SK-N-SH treated with all-trans-retinoic acid at 6 μM for 48 hours (cell line): ENCODE measurements around the gene BPIFB6.
"Not testable (repeated sequence)": the region's sequence is repeated elsewhere in the genome, so short reads cannot be mapped to it uniquely, and the experiment has no call there.

ENCODE experiments used
- ATAC-seq: fragments of 200-7000 bp; cut with Tn5 transposase; 3 replicates; pipeline ENCODE4 v1.9.1; 2020; ENCODE audit warnings: mild to moderate bottlenecking, moderate library complexity
- ARNTL ChIP-seq: fragments of 450-650 bp; formaldehyde crosslinking; IDR thresholded peaks from 2 replicates; pipeline ENCODE4 v1.5.0; 2020; ENCODE audit warnings: low read depth, mild to moderate bottlenecking, moderate library complexity, borderline replicate concordance
- BACH2 ChIP-seq: fragments of 250-450 bp; sonication (Bioruptor Pico); IDR thresholded peaks from 2 replicates; pipeline ENCODE4 v1.9.0; 2021; ENCODE audit warnings: mild to moderate bottlenecking, borderline replicate concordance
- ESRRG ChIP-seq: fragments of 250-450 bp; sonication (Bioruptor Pico); IDR thresholded peaks from 2 replicates; pipeline ENCODE4 v1.6.1; 2021; ENCODE audit warnings: mild to moderate bottlenecking
- ISL1 ChIP-seq: fragments of 250-450 bp; sonication (Bioruptor Pico); IDR thresholded peaks from 2 replicates; pipeline ENCODE4 v2.1.2; 2022; ENCODE audit warnings: mild to moderate bottlenecking, moderate library complexity
- OSR1 ChIP-seq: fragments of 250-450 bp; sonication (Bioruptor Pico); IDR thresholded peaks from 2 replicates; pipeline ENCODE4 v1.8.0; 2022; ENCODE audit warnings: moderate library complexity, mild to moderate bottlenecking, inconsistent platforms
- POU6F1 ChIP-seq: fragments of 250-450 bp; sonication (Bioruptor Pico); IDR thresholded peaks from 2 replicates; pipeline ENCODE4 v1.8.0; 2021; ENCODE audit warnings: low read depth, mild to moderate bottlenecking, moderate library complexity, borderline replicate concordance
- PPARA ChIP-seq: fragments of 250-450 bp; sonication (Bioruptor Pico); IDR thresholded peaks from 2 replicates; pipeline ENCODE4 v1.5.0; 2020; ENCODE audit warnings: mild to moderate bottlenecking, borderline replicate concordance
- SNAI2 ChIP-seq: fragments of 250-450 bp; sonication (Bioruptor Pico); IDR thresholded peaks from 2 replicates; pipeline ENCODE4 v1.5.0; 2020; ENCODE audit warnings: mild to moderate bottlenecking, moderate library complexity
- TCF4 ChIP-seq: fragments of 250-450 bp; sonication (Bioruptor Pico); IDR thresholded peaks from 2 replicates; pipeline ENCODE4 v1.8.0; 2021; ENCODE audit warnings: mild to moderate bottlenecking, moderate library complexity, borderline replicate concordance
- TSHZ2 ChIP-seq: fragments of 250-450 bp; sonication (Bioruptor Pico); IDR thresholded peaks from 2 replicates; pipeline ENCODE4 v1.5.0; 2020; ENCODE audit warnings: mild to moderate bottlenecking, moderate library complexity
- ZC3H10 ChIP-seq: fragments of 250-450 bp; sonication (Bioruptor Pico); IDR thresholded peaks from 2 replicates; pipeline ENCODE4 v1.5.1; 2021; ENCODE audit warnings: mild to moderate bottlenecking, moderate library complexity
- ZFP30 ChIP-seq: fragments of 450-650 bp; formaldehyde crosslinking; IDR thresholded peaks from 2 replicates; pipeline ENCODE4 v1.5.0; 2022; ENCODE audit warnings: mild to moderate bottlenecking, moderate library complexity
- ZNF565 ChIP-seq: fragments of 450-650 bp; formaldehyde crosslinking; conservative IDR thresholded peaks from 2 replicates; pipeline ENCODE4 v1.5.0; 2020; ENCODE audit warnings: low read depth, mild to moderate bottlenecking, moderate library complexity
- ZNF70 ChIP-seq: fragments of 450-650 bp; formaldehyde crosslinking; IDR thresholded peaks from 2 replicates; pipeline ENCODE4 v1.5.0; 2020; ENCODE audit warnings: mild to moderate bottlenecking, moderate library complexity
- ZNF8 ChIP-seq: fragments of 450-650 bp; formaldehyde crosslinking; IDR thresholded peaks from 2 replicates; pipeline ENCODE4 v1.5.0; 2020; ENCODE audit warnings: mild to moderate bottlenecking, moderate library complexity
- TF ChIP-seq, protein P1 (sequence below): fragments of 250-450 bp; sonication (Bioruptor Pico); IDR thresholded peaks from 2 replicates; pipeline ENCODE4 v1.5.1; 2020; ENCODE audit warnings: low read depth, mild to moderate bottlenecking, moderate library complexity

The BPIFB6 gene

GRCh38 chr20:33038243-33038642 is 6.8 kb downstream of the BPIFB6 start:
- TF ChIP-seq PPARA: no peak
- no peak for ATAC-seq

GRCh38 chr20:33042430-33042829 is 11.0 kb downstream of the BPIFB6 start:
- TF ChIP-seq POU6F1 (CRISPR knock-in tag) (no peak), ARNTL (CRISPR knock-in tag) (no peak), PPARA (no peak), ZFP30 (CRISPR knock-in tag) (no peak), ZC3H10 (CRISPR knock-in tag) (no peak)
- TF ChIP-seq, all 23 proteins: peak for 0
- ATAC-seq: no peak

GRCh38 chr20:33042983-33043730 is 11.7 kb downstream of the BPIFB6 start:
- TF ChIP-seq TCF4 (CRISPR knock-in tag) (no peak), POU6F1 (CRISPR knock-in tag) (no peak), ISL1 (no peak), ESRRG (CRISPR knock-in tag) (no peak), ZNF8 (CRISPR knock-in tag) (no peak), ZNF565 (no peak), TSHZ2 (CRISPR knock-in tag) (no peak), ZNF70 (CRISPR knock-in tag) (no peak), BACH2 (no peak), SNAI2 (CRISPR knock-in tag) (no peak), PPARA (no peak)
- TF ChIP-seq, protein P1, sequence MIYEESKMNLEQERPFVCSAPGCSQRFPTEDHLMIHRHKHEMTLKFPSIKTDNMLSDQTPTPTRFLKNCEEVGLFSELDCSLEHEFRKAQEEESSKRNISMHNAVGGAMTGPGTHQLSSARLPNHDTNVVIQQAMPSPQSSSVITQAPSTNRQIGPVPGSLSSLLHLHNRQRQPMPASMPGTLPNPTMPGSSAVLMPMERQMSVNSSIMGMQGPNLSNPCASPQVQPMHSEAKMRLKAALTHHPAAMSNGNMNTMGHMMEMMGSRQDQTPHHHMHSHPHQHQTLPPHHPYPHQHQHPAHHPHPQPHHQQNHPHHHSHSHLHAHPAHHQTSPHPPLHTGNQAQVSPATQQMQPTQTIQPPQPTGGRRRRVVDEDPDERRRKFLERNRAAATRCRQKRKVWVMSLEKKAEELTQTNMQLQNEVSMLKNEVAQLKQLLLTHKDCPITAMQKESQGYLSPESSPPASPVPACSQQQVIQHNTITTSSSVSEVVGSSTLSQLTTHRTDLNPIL (CRISPR knock-in tag): no peak
- ATAC-seq: no peak

DNA sequence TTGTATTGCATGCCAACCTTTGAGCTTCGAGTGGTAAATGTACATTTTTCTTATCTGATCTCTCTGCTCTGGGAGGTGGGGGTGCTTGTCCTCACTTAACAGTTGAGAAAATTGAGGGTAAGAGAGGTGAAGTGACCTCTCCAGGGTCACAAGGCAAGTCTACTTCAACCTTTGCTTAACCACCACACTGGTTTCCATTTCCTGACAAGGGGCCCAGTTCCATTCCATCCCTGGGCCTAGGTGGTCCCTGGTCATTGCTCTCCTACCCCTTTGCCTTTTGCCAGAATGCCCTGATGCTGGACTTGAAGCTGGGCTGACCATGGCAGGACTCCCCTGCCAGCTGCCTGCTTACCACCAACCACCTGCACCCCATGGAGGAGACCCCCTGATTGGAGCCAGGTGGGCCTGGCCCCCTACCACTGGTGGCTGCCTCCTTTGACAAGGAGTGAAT is 12.3 kb downstream of the BPIFB6 start:
- TF ChIP-seq BACH2: no peak
- TF ChIP-seq ZNF565: no peak
- no peak for TF ChIP-seq ZNF70 (CRISPR knock-in tag)

DNA sequence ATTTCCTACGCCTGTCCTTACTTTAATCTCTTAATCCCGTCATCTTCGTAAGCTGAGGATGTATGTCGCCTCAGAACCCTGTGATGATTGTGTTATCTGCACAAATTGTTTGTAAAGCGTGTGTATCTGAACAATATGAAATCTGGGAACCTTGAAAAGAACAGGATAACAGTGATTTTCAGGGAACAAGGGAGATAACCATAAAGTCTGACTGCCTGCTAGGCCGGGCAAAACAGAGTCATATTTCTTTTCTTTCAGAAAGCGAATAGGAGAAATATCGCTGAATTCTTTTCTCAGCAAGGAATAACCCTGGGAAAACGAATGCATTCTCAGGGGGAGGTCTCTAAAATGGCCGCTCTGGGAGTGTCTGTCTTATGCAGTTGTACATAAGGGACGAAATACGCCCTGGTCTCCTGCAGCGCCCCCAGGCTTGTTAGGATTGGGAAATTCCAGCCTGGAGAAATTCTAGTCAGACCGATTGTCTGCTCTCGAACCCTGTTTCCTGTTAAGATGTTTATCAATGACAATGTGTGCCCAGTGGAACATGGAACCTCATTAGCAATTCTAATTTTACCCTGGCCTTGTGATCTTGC is 13.8 kb downstream of the BPIFB6 start:
- ATAC-seq: not testable (repeated sequence)

More for the DNA sequence above, 12.3 kb downstream of the BPIFB6 start:
- ATAC-seq: no peak

DNA sequence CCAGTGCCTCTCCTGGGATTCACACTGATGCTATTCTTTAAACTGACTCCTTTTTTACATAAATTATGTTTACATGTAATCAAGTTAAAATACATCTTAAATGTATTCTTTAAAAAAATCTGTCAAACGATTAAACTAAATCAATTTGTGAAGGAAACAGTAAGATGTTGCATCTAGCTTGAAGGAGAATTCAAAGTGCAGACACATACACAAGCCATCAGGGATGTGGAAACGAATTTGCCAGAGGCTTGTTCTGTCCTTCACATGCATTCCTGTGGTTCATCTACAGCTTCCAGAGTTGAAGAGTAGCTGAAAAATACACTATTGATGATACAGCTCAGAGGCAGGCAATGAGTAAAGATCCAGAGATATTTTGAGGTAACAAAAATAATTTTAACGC is 15.0 kb downstream of the BPIFB6 start:
- TF ChIP-seq OSR1 (CRISPR knock-in tag): no peak
- ATAC-seq: no peak
